Erythroblast (primary cell): ENCODE measurements around the gene HRK.

Source experiments
- GATA1 ChIP-seq: IDR thresholded peaks from 2 replicates; pipeline ENCODE4 v1.6.1; 2011; ENCODE audit warnings: low read depth, mild to moderate bottlenecking, control low read depth, low read length, moderate library complexity
- POLR2A ChIP-seq: IDR thresholded peaks from 2 replicates; pipeline ENCODE4 v1.6.1; 2011; ENCODE audit warnings: mild to moderate bottlenecking, low read length

DNA sequence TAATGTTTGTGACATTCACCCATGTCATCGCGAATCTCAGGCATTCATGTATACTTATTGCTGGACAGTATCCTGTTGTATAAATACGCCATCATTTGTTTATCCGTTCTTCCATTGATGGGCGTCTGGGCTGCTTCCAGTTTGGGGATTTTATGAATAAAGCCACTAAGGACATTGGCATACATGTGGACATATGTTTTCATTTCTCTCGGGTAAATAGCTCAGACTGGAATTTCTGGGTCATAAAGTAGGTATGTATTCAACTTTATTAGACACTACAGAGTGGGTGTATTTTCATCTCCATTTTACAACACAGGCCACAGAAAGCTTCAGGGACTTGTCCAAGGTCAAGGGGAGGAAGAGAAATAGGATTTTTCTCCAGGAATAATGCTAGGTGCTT lies 48.9 kb downstream of the HRK start:
- no peak for TF ChIP-seq POLR2A
- no peak for TF ChIP-seq GATA1
